ENCODE results near the gene ANKRD44.
"Not testable (repeated sequence)": the region's sequence is repeated elsewhere in the genome, so short reads cannot be mapped to it uniquely, and the experiment has no call there.

The ANKRD44 gene

DNA sequence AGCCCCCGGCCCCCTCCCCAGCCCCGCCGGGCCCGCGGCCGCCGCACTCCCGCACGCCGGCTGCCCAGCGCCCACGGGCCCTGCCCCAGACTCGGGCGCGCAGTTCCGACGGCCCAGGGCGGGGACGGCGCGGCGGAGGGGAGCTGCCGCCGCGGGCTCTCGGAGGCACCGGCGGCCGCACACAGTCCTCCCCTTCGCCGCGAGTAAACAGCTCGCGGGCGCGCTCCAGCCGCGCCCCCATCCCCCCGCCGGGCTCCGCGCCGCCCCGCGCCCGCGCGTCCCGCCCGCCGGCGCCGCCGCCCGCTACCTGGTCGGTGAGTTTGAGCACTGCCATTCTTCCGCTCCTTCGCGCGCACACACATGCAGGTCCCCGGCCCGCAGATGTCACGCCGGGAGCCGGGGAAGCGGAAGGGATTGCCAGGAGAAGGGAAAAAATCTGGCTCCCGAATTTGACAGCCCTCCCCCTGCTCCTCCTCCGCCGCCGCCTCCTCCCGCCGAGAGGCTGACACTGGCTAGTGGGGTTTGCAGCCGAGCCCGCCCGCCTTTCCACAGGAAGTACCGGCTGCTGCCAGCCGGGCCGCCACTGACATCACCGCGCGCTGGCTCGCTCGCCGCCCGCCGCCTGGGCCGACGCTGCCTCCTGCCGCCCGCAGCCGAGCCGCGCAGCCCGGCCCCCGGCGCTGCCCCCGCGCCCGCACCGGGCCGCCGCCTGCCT is at the start of gene ANKRD44:
TSS of gene ANKRD44 (minus strand) at position 510 of the 715 bp plus-strand sequence. CDS start at position 334, 176 bp downstream.
- H3K36me3 Mint-ChIP-seq (ENCODE audit: low read depth): peaks cover 20% of the 10 kb centered on the region
- H3K27ac Mint-ChIP-seq: peak within 1 kb of the TSS; percentile 96
- DNase-seq (ENCODE audit: low spot score): peak; percentile 90
- H3K9me3 Mint-ChIP-seq: no peaks in the 10 kb centered on the region
- no peaks in the 10 kb centered on the region for H3K27me3 Mint-ChIP-seq (ENCODE audit: low read depth)
- peak within 1 kb of the TSS; percentile 91 for H3K4me3 Mint-ChIP-seq
- peaks cover 59% of the 10 kb centered on the region for H3K4me1 Mint-ChIP-seq (ENCODE audit: low read depth)

DNA sequence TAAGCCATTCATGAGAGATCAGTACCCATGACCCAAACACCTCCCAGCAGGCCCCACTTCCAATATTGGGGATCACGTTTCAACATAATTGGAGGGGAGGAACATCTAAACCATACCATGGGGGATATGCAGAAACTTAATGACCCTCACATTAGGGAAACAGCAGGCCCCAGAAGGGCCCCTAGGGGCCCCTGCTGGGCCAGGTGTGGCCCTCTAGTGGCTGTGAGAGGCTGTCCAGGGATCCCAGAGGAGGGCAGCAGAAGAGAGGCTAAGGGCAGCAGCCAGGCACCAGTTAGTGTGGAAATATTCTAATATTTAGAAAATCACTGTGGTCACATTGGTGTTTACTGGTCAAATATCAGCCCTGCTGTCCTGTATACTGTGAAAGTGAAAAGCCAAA is 49.3 kb upstream of the ANKRD44 start:
- no peaks in the 10 kb centered on the region for H3K36me3 Mint-ChIP-seq (ENCODE audit: low read depth)
- H3K4me1 Mint-ChIP-seq (ENCODE audit: low read depth): peaks cover 22% of the 10 kb centered on the region
- no peak for DNase-seq (ENCODE audit: low spot score)
- H3K9me3 Mint-ChIP-seq: peaks cover 4% of the 10 kb centered on the region
- no peaks in the 10 kb centered on the region for H3K27me3 Mint-ChIP-seq (ENCODE audit: low read depth)
- no peak overlapping the region for H3K27ac Mint-ChIP-seq
- no peak overlapping the region for H3K4me3 Mint-ChIP-seq

DNA sequence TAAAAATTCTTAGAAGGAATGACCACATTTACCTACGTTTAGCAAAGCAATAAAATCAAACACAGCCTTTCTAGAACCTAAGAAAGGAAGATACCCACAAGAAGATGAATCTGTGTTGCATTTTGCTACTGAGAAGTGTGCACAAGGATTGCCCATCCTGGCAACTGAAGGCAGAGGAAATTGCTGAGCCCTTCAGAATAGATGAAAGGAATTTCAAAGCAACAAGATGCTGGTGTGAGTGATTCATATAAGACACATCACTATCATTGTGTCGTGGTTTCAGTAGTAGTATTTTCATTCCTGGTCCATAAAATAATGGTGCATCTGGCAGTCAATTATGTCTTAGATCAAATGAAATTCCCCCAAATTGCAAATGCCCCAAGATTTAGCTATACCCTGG is 48.4 kb upstream of the ANKRD44 start:
- no peak overlapping the region for H3K27ac Mint-ChIP-seq
- no peak for DNase-seq (ENCODE audit: low spot score)
- H3K27me3 Mint-ChIP-seq (ENCODE audit: low read depth): no peaks in the 10 kb centered on the region
- peaks cover 20% of the 10 kb centered on the region for H3K4me1 Mint-ChIP-seq (ENCODE audit: low read depth)
- no peak overlapping the region for H3K4me3 Mint-ChIP-seq
- H3K36me3 Mint-ChIP-seq (ENCODE audit: low read depth): no peaks in the 10 kb centered on the region
- H3K9me3 Mint-ChIP-seq: peaks cover 4% of the 10 kb centered on the region

DNA sequence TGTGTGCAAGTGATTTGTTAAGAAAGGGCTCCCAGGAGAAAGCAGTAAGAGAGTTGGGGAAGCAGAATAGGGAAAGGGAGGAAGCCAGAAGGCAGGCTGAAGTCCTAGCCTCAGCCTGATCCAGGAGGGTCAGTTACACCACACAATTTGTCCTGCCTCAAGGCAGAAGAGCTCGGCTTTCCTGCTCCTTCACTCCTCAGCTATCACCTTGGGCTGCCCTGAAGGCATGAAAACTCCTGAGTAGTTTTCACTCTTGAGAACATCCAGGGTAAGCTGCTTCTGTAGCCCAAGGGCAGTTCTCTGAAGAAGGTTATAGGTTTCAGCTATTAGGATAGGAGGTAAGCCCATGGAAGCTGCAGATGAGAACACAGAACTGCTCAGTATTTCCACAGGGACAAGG is 47.4 kb upstream of the ANKRD44 start:
- H3K27me3 Mint-ChIP-seq (ENCODE audit: low read depth): no peaks in the 10 kb centered on the region
- H3K27ac Mint-ChIP-seq: no peak overlapping the region
- no peak overlapping the region for H3K4me3 Mint-ChIP-seq
- peaks cover 4% of the 10 kb centered on the region for H3K9me3 Mint-ChIP-seq
- H3K36me3 Mint-ChIP-seq (ENCODE audit: low read depth): no peaks in the 10 kb centered on the region
- H3K4me1 Mint-ChIP-seq (ENCODE audit: low read depth): peaks cover 20% of the 10 kb centered on the region
- no peak for DNase-seq (ENCODE audit: low spot score)

DNA sequence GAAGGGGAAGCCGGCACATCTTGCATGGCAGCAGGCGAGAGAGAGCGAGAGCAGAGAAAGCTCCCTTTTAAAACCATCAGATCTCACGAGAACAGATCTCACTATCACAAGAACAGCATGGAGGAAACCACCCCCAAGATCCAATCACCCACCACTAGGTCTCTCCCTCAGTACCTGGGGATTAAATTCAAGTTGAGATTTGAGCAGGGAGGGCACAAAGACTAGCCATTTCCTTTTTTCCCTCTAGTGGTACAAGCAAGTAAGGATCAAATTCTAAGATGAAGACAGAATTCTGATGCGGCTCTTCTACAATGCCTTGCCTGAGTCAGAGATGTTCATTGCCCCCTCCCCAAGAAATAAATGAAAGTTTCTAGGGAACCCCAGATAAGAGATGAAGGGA is 45.6 kb upstream of the ANKRD44 start:
- Mint-ChIP-seq H3K27ac (no peak overlapping the region), H3K4me3 (peak overlapping the region; percentile 11), H3K27me3 (ENCODE audit: low read depth) (no peaks in the 10 kb centered on the region), H3K9me3 (peaks cover 4% of the 10 kb centered on the region), H3K36me3 (ENCODE audit: low read depth) (no peaks in the 10 kb centered on the region), H3K4me1 (ENCODE audit: low read depth) (peaks cover 19% of the 10 kb centered on the region)
- no peak for DNase-seq (ENCODE audit: low spot score)

DNA sequence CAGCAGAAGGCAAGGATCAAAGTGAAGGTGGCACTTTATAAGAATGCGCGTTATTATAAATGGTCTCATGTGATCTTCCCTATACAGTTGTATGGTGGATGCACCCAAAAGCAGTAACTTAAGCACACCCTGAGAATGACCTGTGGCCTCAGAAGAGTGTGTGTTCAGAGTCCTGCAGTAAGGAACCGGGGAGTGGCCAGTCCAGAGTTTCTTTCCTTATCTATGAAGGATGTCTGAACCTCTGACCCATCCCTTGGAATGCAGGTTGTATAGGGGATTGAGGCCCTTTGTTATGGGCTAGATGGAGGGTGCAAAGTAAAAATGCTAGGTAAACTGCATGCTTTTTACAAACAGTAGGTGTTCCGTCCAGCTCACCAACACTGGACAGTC is 43.6 kb upstream of the ANKRD44 start:
- peaks cover 10% of the 10 kb centered on the region for H3K4me1 Mint-ChIP-seq (ENCODE audit: low read depth)
- H3K27me3 Mint-ChIP-seq (ENCODE audit: low read depth): no peaks in the 10 kb centered on the region
- H3K4me3 Mint-ChIP-seq: peak overlapping the region; percentile 19
- H3K27ac Mint-ChIP-seq: no peak overlapping the region
- H3K36me3 Mint-ChIP-seq (ENCODE audit: low read depth): no peaks in the 10 kb centered on the region
- no peak for DNase-seq (ENCODE audit: low spot score)
- H3K9me3 Mint-ChIP-seq: no peaks in the 10 kb centered on the region

DNA sequence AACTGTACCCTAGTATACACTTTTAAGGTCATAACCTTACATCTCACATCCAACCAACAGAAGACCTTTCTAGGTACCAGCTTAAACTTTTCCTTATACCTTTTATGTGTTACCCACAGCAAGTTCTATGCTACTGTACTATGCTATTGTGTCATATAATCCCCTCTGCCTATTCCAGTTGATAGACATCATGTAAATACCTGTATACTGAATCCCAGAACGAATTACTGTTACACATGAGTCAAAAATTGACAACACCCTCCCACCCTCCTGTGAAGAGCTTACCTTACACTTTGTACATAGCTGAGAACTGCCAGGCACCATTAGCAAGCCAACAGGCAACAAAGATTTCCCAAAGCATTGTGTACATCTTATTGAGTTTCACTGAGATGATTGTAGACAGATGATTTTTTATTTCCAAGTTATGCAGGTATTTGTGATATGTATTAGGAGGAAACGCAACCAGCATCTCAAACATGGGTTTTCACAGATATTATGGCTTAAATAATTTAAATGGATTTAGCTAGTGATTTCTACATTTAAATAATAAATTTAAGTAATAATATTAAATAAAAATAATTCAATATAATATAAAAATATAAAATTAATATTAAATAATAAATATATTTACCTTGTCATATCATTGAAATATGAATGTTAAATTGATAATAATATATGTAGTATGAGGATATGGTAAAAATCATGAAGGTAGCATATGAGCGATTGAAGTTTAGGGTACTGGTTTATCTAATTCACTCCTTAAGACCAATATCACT is 43.0 kb upstream of the ANKRD44 start:
- no peak overlapping the region for H3K27ac Mint-ChIP-seq
- peaks cover 5% of the 10 kb centered on the region for H3K4me1 Mint-ChIP-seq (ENCODE audit: low read depth)
- no peaks in the 10 kb centered on the region for H3K36me3 Mint-ChIP-seq (ENCODE audit: low read depth)
- no peaks in the 10 kb centered on the region for H3K9me3 Mint-ChIP-seq
- H3K4me3 Mint-ChIP-seq: no peak overlapping the region
- H3K27me3 Mint-ChIP-seq (ENCODE audit: low read depth): no peaks in the 10 kb centered on the region
- no peak for DNase-seq (ENCODE audit: low spot score)

DNA sequence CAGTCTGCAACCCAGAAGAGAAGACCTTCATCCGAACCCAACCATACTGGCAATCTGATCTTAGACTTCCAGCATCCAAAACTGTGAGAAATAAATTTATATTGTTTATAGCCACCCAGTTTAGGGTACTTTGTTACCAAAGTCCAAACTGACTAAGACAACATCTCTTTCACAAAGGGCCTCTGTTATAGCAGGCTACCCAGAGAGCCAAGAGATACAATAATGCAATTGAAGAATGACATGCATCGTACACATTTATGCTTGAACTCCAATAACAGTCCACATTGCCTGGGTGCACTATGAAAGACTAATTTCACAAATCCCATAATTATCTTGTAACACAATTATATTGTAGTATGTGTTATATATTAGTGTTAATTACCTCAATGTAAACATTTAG is 39.1 kb upstream of the ANKRD44 start:
- H3K36me3 Mint-ChIP-seq (ENCODE audit: low read depth): no peaks in the 10 kb centered on the region
- no peak for DNase-seq (ENCODE audit: low spot score)
- no peaks in the 10 kb centered on the region for H3K9me3 Mint-ChIP-seq
- H3K4me3 Mint-ChIP-seq: no peak overlapping the region
- H3K4me1 Mint-ChIP-seq (ENCODE audit: low read depth): peaks cover 4% of the 10 kb centered on the region
- no peaks in the 10 kb centered on the region for H3K27me3 Mint-ChIP-seq (ENCODE audit: low read depth)
- H3K27ac Mint-ChIP-seq: no peak overlapping the region

DNA sequence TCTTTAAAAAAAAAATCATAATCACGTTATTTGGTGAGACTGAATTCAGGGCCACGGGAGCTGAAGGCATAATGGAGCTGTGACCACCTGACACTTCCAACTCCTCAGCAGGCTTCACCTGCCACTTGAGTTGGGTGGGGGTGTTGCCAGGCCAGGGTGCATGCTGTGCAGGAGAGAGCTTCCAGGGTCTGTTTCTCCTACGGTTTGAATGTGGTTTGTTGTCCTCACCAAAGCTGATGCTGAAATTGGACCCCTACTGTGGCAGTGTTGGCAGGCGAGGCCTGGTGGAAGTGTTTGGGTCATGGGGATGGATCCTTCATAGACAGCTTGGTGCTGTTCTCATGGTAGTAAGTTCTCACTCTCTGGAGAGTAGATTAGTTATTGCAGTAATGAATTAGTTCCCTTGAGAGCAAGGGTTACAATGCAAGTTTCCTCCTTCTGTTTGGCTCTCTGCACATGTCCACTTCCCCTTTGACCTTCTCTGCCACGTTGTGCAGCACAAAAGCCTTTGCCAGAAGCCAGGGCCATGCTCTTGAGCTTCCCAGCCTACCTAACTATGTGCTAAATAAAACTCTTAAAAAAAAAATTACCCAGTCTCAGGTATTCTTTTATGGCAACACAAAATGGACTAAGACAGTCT is 38.3 kb upstream of the ANKRD44 start:
- peaks cover 4% of the 10 kb centered on the region for H3K4me1 Mint-ChIP-seq (ENCODE audit: low read depth)
- no peak overlapping the region for H3K4me3 Mint-ChIP-seq
- no peak overlapping the region for H3K27ac Mint-ChIP-seq
- DNase-seq (ENCODE audit: low spot score): no peak
- H3K36me3 Mint-ChIP-seq (ENCODE audit: low read depth): no peaks in the 10 kb centered on the region
- H3K9me3 Mint-ChIP-seq: no peaks in the 10 kb centered on the region
- no peaks in the 10 kb centered on the region for H3K27me3 Mint-ChIP-seq (ENCODE audit: low read depth)

DNA sequence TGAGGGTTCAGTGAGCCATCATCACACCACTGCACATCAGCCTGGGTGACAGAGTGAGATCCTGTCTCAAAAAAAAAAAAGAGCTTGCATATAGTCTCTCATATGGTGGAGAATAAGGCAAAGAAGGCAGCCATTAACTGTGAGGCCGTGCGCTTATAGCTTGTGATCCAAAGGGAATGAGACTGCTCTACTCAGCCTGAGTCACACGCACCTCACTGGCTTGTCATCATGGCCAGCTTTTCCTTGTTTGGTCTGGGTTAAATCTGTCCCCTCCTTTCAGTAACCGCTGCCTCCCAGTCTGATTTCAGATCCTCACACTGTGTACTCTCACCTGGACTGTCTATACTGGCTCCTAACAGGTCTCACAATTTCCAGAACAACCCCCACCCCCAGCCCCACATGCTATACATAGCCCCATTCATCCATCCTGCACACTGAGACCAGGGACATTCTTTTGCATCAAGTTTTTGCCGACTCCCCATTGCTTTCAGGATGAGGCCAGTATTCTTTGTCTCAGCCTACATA is 35.3 kb upstream of the ANKRD44 start:
- Mint-ChIP-seq H3K4me3 (no peak overlapping the region), H3K27ac (no peak overlapping the region), H3K9me3 (no peaks in the 10 kb centered on the region), H3K36me3 (ENCODE audit: low read depth) (no peaks in the 10 kb centered on the region), H3K4me1 (ENCODE audit: low read depth) (peaks cover 7% of the 10 kb centered on the region), H3K27me3 (ENCODE audit: low read depth) (no peaks in the 10 kb centered on the region)
- no peak for DNase-seq (ENCODE audit: low spot score)

DNA sequence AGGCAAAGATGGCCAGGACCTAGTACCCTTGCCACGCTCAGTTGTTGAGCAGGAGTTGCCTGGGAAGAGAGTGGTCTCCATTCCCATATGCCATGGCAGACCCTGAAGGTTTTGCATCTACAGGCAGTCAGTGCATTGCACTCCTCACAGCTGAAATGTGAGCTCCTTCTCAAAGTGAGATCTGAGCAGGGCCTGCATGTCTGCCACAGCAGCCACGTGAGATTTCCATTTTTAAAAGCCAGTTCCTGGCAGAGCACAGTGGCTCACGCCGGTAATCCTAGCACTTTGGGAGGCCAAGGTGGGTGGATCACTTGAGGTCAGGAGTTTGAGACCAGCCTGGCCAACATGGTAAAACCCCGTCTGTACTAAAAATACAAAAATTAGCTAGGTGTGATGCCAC is 33.4 kb upstream of the ANKRD44 start:
- not testable (repeated sequence) for H3K4me3 Mint-ChIP-seq; DNase-seq (ENCODE audit: low spot score); H3K9me3 Mint-ChIP-seq; H3K36me3 Mint-ChIP-seq (ENCODE audit: low read depth); H3K27me3 Mint-ChIP-seq (ENCODE audit: low read depth); H3K27ac Mint-ChIP-seq
- peaks cover 13% of the 10 kb centered on the region for H3K4me1 Mint-ChIP-seq (ENCODE audit: low read depth)

DNA sequence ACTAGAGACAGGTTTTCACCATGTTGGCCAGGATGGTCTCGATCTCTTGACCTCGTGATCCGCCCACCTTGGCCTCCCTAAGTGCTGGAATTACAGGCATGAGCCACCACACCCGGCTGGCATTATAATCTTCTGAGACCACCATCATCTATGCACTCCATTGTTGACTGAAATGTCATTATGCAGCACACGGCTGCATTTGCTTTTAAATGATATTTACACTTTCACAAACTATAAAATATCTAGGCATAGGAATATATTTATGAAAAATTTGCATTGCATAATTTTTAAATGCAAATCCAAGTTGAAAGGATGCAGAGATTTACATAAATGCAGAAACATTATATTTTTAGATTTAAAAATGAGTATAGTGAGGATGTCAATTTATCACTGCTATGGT is 30.0 kb upstream of the ANKRD44 start:
- Mint-ChIP-seq H3K27ac (no peak overlapping the region), H3K4me3 (no peak overlapping the region), H3K9me3 (no peaks in the 10 kb centered on the region), H3K27me3 (ENCODE audit: low read depth) (no peaks in the 10 kb centered on the region), H3K36me3 (ENCODE audit: low read depth) (no peaks in the 10 kb centered on the region), H3K4me1 (ENCODE audit: low read depth) (peaks cover 13% of the 10 kb centered on the region)
- no peak for DNase-seq (ENCODE audit: low spot score)

DNA sequence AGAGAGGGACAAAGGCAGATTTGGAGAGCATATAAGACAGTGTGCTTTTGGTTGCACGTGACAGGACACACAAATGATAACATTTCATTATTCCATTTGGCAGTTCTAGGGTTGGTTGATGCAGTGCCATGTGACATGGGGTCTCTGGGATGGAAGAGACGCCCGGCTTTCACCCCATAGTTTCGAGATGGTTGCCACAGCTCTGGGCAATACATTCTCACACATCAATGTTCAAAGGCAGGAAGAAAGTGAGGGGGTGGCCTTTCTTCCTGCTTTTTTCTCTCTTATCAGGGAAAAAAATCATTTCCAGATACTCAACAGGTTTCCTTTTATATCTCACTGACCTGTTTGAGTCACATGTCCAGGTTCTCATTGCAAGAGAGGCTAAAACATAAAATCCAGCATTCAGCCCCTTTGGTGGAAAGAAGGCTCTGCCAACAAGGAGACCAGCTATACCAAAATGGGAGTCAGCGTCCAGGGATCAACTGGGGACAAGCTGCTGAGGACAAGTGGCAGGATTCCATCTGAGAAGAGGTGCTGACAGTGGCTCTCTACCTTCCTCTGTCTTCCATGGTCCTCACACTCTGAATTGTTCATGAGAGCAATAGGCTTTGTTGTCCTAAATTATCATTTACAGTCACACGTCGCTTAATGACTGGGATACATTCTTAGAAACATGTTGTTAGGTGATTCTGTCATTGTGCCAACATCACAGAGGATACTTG is 29.1 kb upstream of the ANKRD44 start:
- Mint-ChIP-seq H3K4me1 (ENCODE audit: low read depth) (peaks cover 9% of the 10 kb centered on the region), H3K27ac (no peak overlapping the region), H3K4me3 (no peak overlapping the region)

More for the DNA sequence above, 29.1 kb upstream of the ANKRD44 start:
- Mint-ChIP-seq H3K36me3 (ENCODE audit: low read depth) (no peaks in the 10 kb centered on the region), H3K9me3 (no peaks in the 10 kb centered on the region), H3K27me3 (ENCODE audit: low read depth) (no peaks in the 10 kb centered on the region)
- DNase-seq (ENCODE audit: low spot score): no peak

Data from T-helper 2 cell treated with Interferon-gamma antibody and Interleukin-4, amounts not matched to agents 5 μg/mL and 100 μg/mL, for 36 hours (primary cell).